Measurements from ENCODE around the gene HAGH. TPM values are rescaled to one million over a fixed set of nuclear protein-coding genes. Genes with fewer than 3 reads are reported as not detected.

Gene HAGH
- polyA plus RNA-seq, 1 experiment: 11.8 TPM

- H3K27ac ChIP-seq (ENCODE audit: low read depth, low read length): no peak overlapping the region
- TF ChIP-seq CTCF (IDR thresholded peaks at IDR 0.05; ENCODE audit: low read depth, low read length): no peak
- DNase-seq (ENCODE audit: low read depth, low spot score): no peak
- POLR2A ChIA-PET: no interaction called here
- no peak overlapping the region for H3K4me3 ChIP-seq (ENCODE audit: low read depth, low read length)
- H3K9me3 ChIP-seq (ENCODE audit: control insufficient read depth, insufficient read depth, low read length): no peaks in the 10 kb centered on the region
- H3K27me3 ChIP-seq (ENCODE audit: control insufficient read depth, insufficient read depth, low read length): peaks cover 38% of the 10 kb centered on the region
- CTCF ChIA-PET: interaction anchor here (1.1 to 8.4 kb wide), 3 partner anchors 20 to 69 kb away, joined by 3 to 83 read pairs (median 4); no protein-coding TSS in a partner anchor
Observed at GRCh38 chr16:1861730-1862129, 35.1 kb upstream of the HAGH start.

GRCh38 chr16:1859650-1860049, 33.0 kb upstream of the HAGH start:
- H3K27me3 ChIP-seq (ENCODE audit: control insufficient read depth, insufficient read depth, low read length): peaks cover 41% of the 10 kb centered on the region
- DNase-seq (ENCODE audit: low read depth, low spot score): no peak

GRCh38 chr16:1858189-1858865, 31.7 kb upstream of the HAGH start:
- no peak for TF ChIP-seq CTCF (IDR thresholded peaks at IDR 0.05; ENCODE audit: low read depth, low read length)
- H3K4me3 ChIP-seq (ENCODE audit: low read depth, low read length): no peak overlapping the region
- peaks cover 44% of the 10 kb centered on the region for H3K27me3 ChIP-seq (ENCODE audit: control insufficient read depth, insufficient read depth, low read length)
- DNase-seq (ENCODE audit: low read depth, low spot score): no peak
- H3K9me3 ChIP-seq (ENCODE audit: control insufficient read depth, insufficient read depth, low read length): no peaks in the 10 kb centered on the region
- no peak overlapping the region for H3K27ac ChIP-seq (ENCODE audit: low read depth, low read length)
- CTCF ChIA-PET: interaction anchor here (0.6 to 2.4 kb wide), 3 partner anchors 9 to 71 kb away, joined by 3 to 14 read pairs (median 3); no protein-coding TSS in a partner anchor
- POLR2A ChIA-PET: interaction anchor here (1.3 kb wide), 1 partner anchor 106 kb away, joined by 4 read pairs; the partner anchor contains the start of gene RPS2

More at GRCh38 chr16:1859650-1860049, 33.0 kb upstream of the HAGH start:
- H3K27ac ChIP-seq (ENCODE audit: low read depth, low read length): no peak overlapping the region
- H3K4me3 ChIP-seq (ENCODE audit: low read depth, low read length): no peak overlapping the region
- ChIA-PET POLR2A (no interaction called here), CTCF (interaction anchor here (8.4 kb wide), 1 partner anchor 71 kb away, joined by 83 read pairs; no protein-coding TSS in a partner anchor)
- no peaks in the 10 kb centered on the region for H3K9me3 ChIP-seq (ENCODE audit: control insufficient read depth, insufficient read depth, low read length)
- TF ChIP-seq CTCF (IDR thresholded peaks at IDR 0.05; ENCODE audit: low read depth, low read length): no peak

GRCh38 chr16:1857433-1858097, 30.9 kb upstream of the HAGH start:
- no peak for DNase-seq (ENCODE audit: low read depth, low spot score)
- H3K4me3 ChIP-seq (ENCODE audit: low read depth, low read length): no peak overlapping the region
- H3K27ac ChIP-seq (ENCODE audit: low read depth, low read length): no peak overlapping the region
- no peak for TF ChIP-seq CTCF (IDR thresholded peaks at IDR 0.05; ENCODE audit: low read depth, low read length)
- ChIA-PET CTCF (interaction anchor here (0.6 to 2.4 kb wide), 4 partner anchors 9 to 152 kb away, joined by 3 to 14 read pairs (median 3); partner anchors contain the start of gene MAPK8IP3), POLR2A (interaction anchor here (1.3 kb wide), 1 partner anchor 107 kb away, joined by 4 read pairs; the partner anchor contains the start of gene RPS2)
- H3K27me3 ChIP-seq (ENCODE audit: control insufficient read depth, insufficient read depth, low read length): peaks cover 45% of the 10 kb centered on the region
- H3K9me3 ChIP-seq (ENCODE audit: control insufficient read depth, insufficient read depth, low read length): no peaks in the 10 kb centered on the region

All from AG04450 (cell line).